Panc1 (cell line): ENCODE results near the gene CLDN9.
A peak's percentile ranks its signal among the peaks of the same experiment; 100 is the strongest.

ENCODE experiments used
- CTCF ChIP-seq: fragments of 450-650 bp; IDR thresholded peaks from 2 replicates; pipeline ENCODE4 v1.5.1; 2017; ENCODE audit warnings: mild to moderate bottlenecking
- POLR2AphosphoS5 ChIP-seq: IDR thresholded peaks from 2 replicates; pipeline ENCODE4 v1.6.1; 2012; ENCODE audit warnings: mild to moderate bottlenecking, low read depth, low read length, moderate library complexity
- REST ChIP-seq, 2 experiments: IDR thresholded peaks; 2 replicates each; pipeline ENCODE4 v1.6.1; 2011 to 2012; ENCODE audit warnings: low read depth in 2 of 2, control low read depth in 1 of 2, low read length in 1 of 2, mild to moderate bottlenecking in 1 of 2, moderate library complexity in 1 of 2; ENCODE audit not compliant: insufficient read depth in 1 of 2

- no peak for TF ChIP-seq CTCF
- TF ChIP-seq REST (IDR thresholded peaks at IDR 0.05; ENCODE audit: insufficient read depth in 1 of 2, low read depth in 2 of 2, low read length in 1 of 2) = no peak
- peak; percentile 42; the same call in 1 of the 2 replicates for TF ChIP-seq POLR2AphosphoS5
Observed at GRCh38 chr16:3004781-3005284, 7.9 kb upstream of the CLDN9 start.
